GM19397 (cell line): ENCODE results near the gene PDE4D.
A peak's percentile ranks its signal among the peaks of the same experiment; 100 is the strongest.
"Not testable (repeated sequence)": the region's sequence is repeated elsewhere in the genome, so short reads cannot be mapped to it uniquely, and the experiment has no call there.

Source experiments
- ATAC-seq: cut with Tn5 transposase; IDR thresholded peaks from one replicate; pipeline ENCODE4 v1.9.1; 2021; ENCODE audit warnings: mild to moderate bottlenecking, moderate library complexity; ENCODE audit not compliant: unreplicated experiment

The PDE4D gene

GRCh38 chr5:59711310-59711709 lies 182.2 kb downstream of the PDE4D start:
- no peak for ATAC-seq

DNA sequence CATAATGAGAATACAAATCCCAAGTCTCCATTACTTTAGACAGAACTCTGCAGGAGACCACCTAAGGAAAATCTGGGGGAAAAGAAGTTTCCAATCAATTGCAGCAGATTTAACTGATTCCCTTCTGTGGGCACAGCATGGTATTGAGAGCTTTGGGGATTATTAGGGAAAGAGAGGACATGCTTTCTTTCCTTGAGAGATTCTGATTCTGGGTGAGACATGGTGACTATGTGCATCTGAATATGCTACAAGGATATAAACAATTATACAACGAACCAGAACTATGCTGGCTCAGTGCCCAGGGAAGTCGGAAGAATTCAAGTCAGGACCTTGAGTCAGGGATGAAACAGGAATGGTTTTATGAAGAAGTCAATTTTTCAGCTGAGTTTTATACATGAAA lies 183.7 kb downstream of the PDE4D start:
- no peak for ATAC-seq

- no peak for ATAC-seq
These were observed 184.1 kb downstream of the PDE4D start for GRCh38 chr5:59709346-59709821.

GRCh38 chr5:59704936-59705335 lies 188.6 kb downstream of the PDE4D start:
- no peak for ATAC-seq

DNA sequence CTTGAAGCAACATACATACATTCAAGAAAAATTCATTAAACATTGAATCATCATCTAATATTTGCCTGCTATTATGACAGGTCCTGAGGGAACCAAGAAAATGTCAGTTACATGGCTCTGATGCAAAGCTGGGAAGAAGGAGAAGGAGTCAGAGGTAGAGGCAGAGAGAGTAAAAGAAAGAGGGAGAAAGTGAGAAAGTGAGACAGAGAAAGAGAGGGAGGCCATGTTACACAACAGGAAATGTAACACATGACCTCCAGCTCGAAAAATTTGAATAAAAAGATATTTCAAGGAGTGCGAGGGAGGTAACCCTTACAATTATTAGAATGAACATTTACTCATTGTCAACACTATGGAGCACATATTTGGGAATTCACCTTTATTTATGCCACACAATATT lies 189.7 kb downstream of the PDE4D start:
- ATAC-seq, result no peak

- no peak for ATAC-seq
These were observed 195.0 kb downstream of the PDE4D start for GRCh38 chr5:59698207-59699178.

GRCh38 chr5:59694411-59694810 lies 199.1 kb downstream of the PDE4D start:
- no peak for ATAC-seq

DNA sequence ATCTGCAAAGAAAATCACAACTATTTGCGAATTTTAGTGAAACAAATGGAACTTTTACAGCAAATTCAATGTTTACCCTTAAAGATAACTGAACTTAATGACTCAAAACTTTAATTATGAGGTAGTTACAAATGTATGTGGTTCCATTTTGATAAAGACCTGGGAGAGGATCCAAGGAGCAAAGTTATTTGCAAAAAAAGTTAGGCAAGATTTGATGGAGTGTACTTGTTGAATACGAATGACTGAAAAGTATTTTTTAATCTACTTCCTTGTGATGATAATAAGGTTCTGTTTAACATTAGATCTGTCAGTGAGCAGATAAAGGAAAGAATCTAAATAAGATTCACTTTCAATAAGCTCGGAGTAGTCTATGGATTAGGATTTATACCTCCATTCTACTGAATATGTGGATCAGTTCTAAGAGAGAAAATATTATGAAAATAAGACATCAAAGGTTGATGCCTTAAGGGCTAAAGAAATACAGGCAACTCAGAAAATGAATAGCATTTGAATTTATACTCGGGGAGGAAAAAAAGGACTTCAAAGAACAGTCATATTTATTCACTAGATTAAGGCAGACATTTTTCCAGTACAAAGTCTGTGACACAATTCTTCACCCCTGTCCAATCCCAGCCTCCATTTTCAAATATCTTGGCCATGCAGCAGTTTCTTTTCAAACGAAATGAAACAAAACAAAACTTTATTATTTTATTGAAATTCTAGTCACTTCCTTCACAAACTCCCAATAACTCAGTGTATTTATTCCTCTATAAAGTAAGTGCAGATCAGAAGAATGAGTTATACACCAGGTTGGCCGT lies 199.8 kb downstream of the PDE4D start:
- no peak for ATAC-seq

- ATAC-seq, result peak; percentile 55
These were observed 207.7 kb downstream of the PDE4D start for GRCh38 chr5:59685793-59686192.

GRCh38 chr5:59685191-59685530 lies 208.4 kb downstream of the PDE4D start:
- ATAC-seq, result no peak

- ATAC-seq, result peak; percentile 53
These were observed 208.9 kb downstream of the PDE4D start for GRCh38 chr5:59684388-59685190.

GRCh38 chr5:59683311-59683710 lies 210.2 kb downstream of the PDE4D start:
- no peak for ATAC-seq

DNA sequence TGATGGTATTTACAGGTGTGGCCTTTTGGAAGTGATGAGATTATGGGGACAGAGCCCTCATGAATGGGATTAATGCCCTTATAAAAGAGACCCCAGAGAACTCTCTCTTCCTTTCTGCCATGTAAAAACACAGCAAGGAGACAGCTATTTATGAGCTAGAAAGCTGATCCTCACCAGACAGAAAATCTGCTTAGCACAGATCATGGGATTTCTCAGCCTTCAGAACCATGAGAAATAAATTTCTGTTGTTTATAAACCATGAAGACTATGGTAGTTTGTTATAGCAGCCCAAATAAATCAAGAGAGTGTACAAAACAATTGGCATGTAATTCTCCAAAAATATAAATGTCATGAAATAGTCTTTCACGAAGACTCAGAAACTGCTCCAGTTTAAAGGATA lies 211.0 kb downstream of the PDE4D start:
- no peak for ATAC-seq

- no peak for ATAC-seq
These were observed 214.6 kb downstream of the PDE4D start for GRCh38 chr5:59678943-59679342.

GRCh38 chr5:59674763-59675162 lies 218.8 kb downstream of the PDE4D start:
- no peak for ATAC-seq

GRCh38 chr5:59673438-59674058 lies 220.0 kb downstream of the PDE4D start:
- no peak for ATAC-seq

DNA sequence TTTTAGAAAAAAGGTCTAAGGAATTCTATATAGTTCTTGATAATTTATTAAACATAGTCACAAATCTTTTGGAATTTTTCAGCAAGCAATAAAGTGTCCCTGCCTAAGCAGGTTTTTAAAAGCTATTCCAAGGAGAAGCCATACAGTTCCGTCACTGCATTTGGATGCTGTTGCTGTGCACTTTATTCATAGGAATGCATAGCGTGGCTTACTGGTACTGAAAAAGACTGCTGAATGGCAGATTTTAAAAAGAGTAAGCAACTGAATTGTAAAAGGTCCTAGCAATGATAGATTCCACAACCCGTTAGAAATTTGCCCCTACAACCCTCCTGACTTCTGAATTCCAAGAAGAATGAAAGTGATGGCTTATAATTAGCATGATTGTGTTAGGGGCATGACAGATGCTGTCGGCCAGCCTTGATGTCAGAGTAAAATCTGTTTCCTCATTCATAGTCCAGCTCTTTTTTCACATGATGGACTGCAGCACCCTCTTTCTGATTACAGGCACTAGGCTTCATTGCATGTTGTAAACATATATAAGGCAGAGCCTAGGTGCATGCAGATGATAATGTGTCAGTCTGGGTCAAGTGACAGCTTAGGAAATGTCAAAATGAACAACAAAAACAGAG lies 227.0 kb downstream of the PDE4D start:
- ATAC-seq, result no peak

DNA sequence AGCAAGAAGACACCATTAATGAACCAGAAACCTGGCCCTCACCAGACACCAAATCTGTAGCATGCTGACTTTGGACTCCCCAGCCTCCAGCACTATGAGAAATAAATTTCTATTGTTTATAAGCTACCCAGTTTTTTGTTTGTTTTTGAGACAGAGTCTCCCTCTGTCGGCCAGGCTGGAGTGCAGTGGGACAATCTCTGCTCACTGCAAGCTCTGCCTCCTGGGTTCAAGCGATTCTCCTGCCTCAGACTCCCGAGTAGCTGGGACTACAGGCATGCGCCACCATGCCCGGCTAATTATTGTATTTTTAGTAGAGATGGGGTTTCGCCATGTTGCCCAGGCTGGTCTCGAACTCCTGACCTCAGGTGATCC lies 227.7 kb downstream of the PDE4D start:
- ATAC-seq, result not testable (repeated sequence)

- no peak for ATAC-seq
These were observed 228.3 kb downstream of the PDE4D start for GRCh38 chr5:59665086-59665831.
